ENCODE measurements around the gene AUNIP.

AUNIP gene

GRCh38 chr1:25809283-25809926 lies 49.9 kb downstream of the AUNIP start:
- DNase-seq (ENCODE audit: low read depth): no peak

GRCh38 chr1:25808481-25809244 lies 50.6 kb downstream of the AUNIP start:
- no peak for DNase-seq (ENCODE audit: low read depth)

DNA sequence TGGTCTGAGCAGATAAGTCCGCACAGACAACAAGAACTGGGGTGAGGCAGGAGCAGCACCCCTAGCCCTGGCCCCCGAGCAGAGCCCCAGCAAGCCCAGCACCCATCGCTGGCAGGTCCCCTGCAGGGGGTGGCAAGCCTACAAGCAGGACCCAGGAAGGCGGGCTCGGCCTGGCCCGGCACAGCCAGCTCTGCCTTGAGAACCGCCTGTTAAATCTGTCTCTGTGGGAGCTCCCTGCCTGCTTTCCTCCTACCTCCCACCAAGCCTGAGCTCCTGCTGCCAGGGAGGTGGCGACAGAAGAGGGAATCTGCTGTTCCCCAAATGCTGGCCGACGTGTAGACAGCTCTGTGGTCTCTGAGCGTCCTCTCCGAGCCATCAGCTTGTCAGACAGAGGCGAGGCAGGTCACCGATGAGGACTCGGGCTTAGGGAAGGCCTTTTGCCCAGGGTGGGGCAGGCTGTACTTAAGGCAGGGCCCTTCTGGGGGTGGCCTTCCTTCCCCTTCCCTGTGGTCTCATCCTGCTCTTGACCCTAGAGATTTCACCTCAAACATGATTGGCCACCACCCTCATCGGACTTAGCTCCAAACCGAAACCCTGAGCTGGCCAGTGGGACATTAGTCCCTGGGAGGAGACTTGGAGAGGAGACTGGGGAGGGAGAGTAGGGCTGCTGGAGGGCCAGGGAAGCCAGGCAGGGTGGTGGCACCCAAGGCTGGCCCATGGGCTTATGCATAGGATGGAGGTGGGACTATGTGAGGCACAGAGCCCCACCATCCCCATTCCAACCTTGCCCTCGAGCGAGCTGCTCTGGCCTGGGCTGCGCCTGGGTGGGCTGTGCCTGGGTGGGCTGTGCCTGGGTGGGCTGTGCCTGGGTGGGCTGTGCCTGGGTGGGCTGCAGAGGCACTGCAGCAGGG lies 51.5 kb downstream of the AUNIP start:
- DNase-seq (ENCODE audit: low read depth): no peak

DNA sequence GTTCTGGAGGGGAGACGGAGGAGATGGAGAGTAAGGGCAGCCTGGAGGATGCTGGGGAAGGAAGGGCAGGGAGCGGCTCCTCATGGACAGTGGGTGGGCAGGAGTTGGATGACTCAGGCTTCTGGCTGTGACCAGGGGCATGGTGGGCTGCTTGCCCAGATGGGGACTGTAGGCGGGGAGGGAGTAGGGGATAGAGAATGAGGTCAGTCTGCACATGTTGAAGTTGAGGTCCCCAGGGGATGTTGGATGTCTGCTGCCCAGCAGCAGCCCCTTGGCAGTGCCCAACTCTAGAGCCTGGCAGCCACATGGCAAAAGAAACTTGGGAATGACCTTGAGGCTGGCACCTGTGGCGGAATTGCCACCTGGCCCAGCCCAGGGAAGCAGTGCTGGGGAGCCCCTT lies 52.8 kb downstream of the AUNIP start:
- no peak for DNase-seq (ENCODE audit: low read depth)

- no peak for DNase-seq (ENCODE audit: low read depth)
Measured at GRCh38 chr1:25805863-25806225, 53.4 kb downstream of the AUNIP start.

- DNase-seq (ENCODE audit: low read depth): no peak
Measured at GRCh38 chr1:25804964-25805862, 54.0 kb downstream of the AUNIP start.

- DNase-seq (ENCODE audit: low read depth): no peak
Measured at GRCh38 chr1:25804244-25804963, 54.9 kb downstream of the AUNIP start.

DNA sequence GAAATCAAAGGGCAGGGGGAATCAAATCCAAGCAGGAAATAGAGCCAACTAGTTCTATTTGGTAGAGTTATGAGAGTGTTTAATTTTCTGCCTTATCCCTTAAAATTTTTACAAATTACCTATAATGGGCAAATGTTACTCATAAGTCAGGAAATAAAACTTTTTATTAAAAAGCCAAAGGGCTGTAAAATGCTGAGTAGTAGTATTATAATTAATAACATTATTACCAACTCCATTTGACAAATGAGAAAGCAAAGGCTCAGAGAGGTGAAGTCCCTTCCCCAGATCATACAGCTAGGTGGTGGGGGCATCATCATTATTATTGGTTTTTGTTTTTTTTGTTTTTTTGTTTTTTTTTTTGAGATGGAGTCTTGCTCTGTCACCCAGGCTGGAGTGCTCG lies 55.9 kb downstream of the AUNIP start:
- no peak for DNase-seq (ENCODE audit: low read depth)

DNA sequence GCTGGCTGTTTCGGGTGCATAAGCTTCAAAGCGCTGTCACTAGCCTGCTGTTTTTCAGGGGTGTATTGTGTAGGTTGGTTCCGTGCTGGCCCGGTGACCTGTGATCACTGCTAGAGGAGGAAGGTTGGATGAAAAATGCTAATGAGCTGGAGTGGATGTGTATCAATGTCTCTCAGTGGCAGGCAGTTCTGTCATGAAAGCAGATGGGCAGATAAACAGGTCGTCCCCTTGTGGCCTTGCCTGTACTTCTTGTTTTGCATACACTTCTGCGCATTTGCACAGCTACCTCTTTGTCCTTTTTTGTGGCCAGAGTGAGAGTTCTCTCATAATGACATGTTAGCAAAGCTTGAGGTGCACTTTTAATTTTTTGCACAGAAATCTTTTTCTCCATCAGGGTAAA lies 56.3 kb downstream of the AUNIP start:
- no peak for DNase-seq (ENCODE audit: low read depth)

- DNase-seq (ENCODE audit: low read depth): no peak
Measured at GRCh38 chr1:25800703-25801377, 58.4 kb downstream of the AUNIP start.

- no peak for DNase-seq (ENCODE audit: low read depth)
Measured at GRCh38 chr1:25799935-25800702, 59.1 kb downstream of the AUNIP start, which contains the start of gene SELENON. SELENON (plus strand) TSS chr1:25800193; CDS start chr1:25800231, 38 bp downstream.

DNA sequence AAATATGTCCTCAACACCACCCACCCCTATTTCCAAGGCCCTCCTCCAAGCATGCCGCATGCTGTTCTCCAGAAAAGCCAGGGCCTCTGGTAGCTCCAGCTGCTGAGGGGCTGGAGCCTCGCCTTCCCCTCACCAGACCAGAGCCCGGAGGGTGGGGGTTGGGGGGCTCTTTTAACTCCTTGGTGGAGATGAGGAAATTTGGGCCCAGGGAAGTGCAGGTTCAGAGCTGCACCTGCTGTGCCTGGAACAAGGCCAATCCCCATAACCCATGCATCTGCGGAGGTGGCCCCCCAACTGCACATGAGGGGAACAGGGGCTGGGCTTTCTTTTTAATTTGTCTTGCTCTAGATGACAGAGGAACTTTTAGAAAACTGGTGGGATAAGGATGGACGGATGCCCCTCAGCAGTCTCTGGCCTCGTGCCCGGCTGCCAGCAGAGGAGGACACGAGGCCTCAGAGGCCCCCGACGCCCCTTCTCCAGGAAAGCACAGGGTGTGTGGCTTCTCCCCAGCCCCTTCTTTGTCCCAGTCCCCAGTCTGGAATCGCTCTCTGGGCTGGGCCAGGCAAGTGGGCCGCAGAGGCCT lies 59.8 kb downstream of the AUNIP start:
- no peak for DNase-seq (ENCODE audit: low read depth)

DNA sequence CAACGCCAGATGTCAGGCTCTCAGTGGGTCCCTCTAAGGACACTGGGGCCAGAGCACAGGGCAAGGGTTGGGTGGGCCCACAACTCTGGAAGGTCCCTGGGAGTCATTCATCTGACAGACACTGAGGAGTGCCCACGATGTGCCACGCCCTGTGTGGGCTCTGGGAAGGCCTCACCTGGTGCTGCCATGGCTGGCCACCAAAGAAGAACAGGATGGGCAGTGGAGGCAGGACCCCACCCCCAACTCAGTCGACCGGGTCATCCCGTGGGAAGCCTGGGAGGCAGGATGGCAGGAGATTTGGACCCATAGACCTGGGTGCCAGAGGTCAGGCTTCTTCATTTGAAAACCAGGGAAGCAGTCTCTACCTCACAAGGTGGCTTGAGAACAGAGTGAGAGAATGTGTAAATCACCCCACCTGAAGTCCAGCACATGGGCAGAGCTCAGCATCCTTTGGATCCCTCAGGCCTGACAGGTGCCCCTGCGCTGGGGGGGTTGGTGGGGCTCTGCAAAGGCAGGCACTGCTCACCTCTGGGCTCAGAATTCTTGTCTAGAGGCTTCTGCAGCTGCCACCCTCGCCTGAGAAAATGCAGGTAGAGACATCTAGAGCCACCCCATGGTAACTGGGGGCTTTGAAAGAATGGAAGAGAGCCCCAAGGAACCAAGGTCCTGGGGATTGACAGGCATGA lies 60.4 kb downstream of the AUNIP start:
- no peak for DNase-seq (ENCODE audit: low read depth)

DNA sequence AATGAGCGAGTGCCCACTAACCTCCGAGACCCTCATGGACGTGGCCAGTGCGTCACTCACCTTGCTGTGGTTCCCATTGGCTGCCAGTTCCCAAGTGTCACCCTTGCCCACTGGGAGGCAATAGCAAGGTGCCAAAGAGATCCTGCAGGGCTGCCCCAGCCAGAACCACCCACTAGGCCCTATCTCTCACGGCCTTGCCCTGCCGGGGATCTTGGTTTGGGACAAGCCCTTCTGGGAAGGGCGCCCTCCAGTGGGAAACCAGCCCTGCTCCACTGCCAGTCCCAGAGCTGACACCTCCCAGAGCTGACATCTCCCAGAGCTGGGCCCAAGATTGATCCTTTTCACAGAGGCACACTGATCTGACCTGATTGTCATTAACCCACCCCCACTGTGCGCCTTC lies 61.3 kb downstream of the AUNIP start:
- no peak for DNase-seq (ENCODE audit: low read depth)

- DNase-seq (ENCODE audit: low read depth): peak; percentile 72
Measured at GRCh38 chr1:25796811-25797458, 62.3 kb downstream of the AUNIP start.

GRCh38 chr1:25795946-25796810 lies 63.1 kb downstream of the AUNIP start:
- DNase-seq (ENCODE audit: low read depth): peak; percentile 14

GRCh38 chr1:25795211-25795610 lies 64.0 kb downstream of the AUNIP start:
- DNase-seq (ENCODE audit: low read depth): no peak
